Ammon's horn (tissue), 1 donor: ENCODE results near the gene DNAJC27.

ENCODE experiments used
- DNase-seq: peaks from one replicate; pipeline ENCODE4 v3.0.0-alpha.2; 2016; ENCODE audit warnings: low spot score

Gene DNAJC27

DNA sequence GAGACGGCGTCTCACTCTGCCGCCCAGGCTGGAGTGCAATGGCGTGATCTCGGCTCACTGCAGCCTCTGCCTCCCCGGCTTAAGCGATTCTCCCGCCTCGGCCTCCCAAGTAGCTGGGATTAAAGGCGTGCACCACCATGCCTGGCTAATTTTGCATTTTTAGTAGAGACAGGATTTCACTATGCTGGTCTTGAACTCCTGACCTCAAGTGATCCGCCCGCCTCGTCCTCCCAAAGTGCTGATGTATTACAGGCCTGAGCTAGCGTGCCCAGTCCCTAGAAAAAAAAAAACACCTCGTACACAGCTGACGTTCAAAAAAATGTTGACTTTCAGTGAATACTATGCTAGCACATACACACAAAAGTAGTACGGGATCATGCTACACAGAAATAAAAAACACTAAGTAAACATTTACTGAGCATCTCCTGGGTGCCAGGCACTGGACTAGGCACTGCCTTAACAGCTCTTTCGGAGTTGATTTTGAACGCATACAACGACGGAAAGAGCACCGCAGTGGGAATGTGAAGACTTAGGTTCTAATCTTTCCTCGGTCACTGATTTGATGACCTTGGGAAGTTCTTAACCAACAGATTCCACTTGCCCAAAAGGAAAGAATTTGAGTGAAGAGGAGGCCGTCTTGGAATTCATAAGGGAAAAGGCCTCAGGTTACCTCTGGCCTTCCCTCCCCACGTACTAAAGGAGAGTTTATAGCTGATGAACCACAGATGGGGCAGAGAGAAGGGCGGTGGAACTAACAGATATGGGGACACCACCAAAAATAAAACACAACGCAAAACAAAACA lies 1.1 kb downstream of the DNAJC27 start:
- DNase-seq, result no peak

DNA sequence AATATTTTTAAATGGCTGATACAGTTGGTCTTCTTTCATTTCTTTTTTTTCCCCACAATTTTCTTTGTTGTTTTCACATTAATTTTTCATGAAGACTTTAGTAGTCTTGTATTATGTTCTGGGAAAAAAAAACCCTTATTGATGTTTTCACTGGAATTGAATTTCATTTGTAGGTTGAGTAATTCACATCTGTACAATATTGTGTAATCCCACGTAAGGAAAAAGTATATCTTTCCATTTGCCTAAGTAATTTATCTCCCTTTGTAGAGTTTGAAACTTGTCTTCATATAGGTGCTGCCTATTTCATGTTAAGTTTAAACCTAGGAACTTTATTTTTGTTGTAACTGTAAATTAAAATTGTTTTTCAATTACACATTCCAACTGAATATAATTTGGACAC lies 2.0 kb downstream of the DNAJC27 start:
- no peak for DNase-seq

DNA sequence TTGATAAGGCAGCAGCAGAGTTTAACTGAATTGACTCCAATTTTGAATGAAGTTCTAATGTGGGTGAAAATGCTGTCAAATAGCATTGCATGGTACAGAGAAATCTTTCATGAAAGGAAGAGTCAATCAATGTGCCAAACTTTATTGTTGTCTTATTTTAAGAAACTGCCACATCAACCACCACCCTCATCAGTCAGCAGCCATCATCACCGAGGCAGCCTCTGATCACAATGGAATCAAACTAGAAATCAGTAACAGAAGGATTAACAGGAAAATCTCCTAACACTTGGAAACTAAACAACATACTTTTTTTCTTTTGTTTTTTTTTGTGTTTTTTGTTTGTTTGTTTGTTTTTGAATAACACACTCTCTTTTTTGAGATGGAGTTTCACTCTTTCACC lies 9.9 kb downstream of the DNAJC27 start:
- DNase-seq, result no peak

DNA sequence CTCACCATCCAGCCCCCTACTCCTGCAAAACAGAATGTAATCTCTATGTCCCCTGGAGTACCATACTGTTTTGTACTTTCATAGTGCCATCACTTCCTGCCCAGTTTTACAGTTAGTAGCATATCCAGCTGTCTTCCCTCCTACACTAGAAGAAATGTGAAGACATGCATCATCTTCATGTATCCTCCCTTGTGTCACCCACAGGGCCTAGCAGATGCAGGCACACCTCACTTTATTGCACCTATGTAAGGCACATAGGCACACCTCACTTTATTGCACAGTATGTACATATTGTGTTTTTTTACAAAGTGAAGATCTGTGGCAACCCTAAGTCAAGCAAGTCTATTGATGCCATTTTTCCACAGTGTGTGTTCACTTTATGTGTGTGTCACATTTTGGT lies 12.0 kb downstream of the DNAJC27 start:
- no peak for DNase-seq

DNA sequence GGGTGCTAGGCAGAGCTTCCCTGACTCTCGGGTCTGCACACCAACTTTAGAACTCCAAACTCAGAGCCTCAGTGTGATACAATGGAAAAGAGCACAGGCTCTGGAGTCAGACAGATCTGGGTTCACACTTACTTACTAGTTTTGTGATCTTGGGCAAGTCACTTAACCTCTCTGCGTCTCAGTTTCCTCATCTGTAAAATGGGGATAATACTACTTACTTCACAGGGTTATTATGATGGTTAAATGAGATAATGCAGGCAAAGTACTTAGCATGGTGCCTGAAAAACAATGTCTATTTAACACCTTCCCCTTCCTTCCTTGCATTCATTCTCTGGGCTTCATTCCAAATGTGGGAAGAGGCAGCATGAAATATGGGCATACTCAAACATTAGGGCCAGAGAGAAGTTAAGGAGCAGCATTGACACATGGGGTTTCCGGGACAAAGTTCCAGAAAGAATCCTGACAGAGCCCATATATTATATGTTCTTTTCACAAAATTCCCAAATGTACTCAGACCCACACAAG lies 13.3 kb downstream of the DNAJC27 start:
- no peak for DNase-seq

DNA sequence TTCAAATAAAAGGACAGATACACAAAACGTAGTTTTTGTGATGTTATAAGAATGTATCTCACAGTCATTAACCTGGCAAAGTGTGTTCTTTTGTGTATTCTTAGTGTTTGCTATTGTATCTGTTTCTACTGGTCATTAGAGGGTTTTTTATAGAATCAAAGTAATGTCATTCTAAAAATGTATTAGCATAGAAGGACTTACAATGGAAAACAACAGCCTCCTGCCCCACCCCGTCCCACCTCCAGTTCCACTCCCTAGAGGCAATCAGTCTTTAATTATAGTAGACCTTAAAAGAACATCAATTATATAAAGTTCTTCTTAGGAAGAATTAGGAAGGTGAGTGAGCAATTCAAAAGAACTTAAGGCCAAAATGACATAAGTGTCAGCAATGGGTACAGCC lies 13.8 kb downstream of the DNAJC27 start:
- no peak for DNase-seq

DNA sequence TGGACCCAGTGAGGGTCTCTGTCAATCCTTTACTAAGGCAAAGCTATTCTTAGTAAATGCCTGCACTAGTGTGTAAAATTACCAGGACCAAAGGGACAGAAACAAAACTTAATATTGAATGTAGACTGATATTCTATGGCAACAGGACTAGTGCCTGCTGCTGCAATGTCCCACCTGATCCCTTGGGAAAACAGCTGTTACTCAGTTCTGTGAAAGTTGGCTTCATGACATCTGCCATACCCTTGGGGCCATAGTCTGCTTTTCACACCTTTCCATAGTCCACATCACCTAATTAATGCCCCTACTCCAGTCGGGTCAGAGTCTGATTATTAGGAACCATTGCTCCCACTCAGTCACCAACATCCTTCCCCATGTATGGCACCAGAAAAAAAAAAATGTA lies 14.5 kb downstream of the DNAJC27 start:
- DNase-seq, result no peak

DNA sequence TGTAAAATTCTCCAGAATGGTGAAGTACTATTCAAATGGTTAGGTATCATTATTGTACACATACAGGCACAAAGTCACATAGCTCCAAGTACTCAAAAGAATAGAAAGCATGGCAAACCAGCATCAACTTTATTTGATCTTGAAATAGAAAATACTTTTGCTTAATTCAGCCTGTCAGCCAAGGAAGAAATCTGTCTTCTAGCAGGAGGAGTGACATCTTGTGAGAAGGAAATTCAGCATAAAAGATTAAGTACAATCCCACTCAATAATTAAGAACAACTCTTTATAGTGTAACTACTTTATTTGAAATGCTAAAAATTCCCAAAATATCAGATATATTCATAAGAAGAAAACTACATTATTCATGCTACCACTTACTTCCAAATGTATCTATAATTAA lies 15.8 kb downstream of the DNAJC27 start:
- no peak for DNase-seq

DNA sequence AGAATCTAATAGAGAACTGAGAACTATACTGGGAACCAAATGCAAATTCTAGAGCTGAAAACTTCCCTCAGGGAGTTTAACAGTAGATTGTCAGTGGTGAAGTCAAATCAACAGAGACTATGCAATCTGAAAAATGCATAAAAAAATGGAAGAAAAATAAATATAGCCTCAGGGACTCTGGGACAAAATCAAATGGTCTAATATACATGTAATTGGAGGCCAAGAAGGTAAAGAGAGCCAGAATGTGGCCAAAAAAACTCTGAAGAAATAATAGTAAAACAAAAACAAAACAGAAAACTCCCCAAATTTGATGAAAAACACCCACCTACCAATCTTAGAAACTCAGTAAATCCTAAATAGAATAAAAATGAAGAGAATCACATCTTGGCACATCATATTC lies 16.5 kb downstream of the DNAJC27 start:
- DNase-seq, result no peak

DNA sequence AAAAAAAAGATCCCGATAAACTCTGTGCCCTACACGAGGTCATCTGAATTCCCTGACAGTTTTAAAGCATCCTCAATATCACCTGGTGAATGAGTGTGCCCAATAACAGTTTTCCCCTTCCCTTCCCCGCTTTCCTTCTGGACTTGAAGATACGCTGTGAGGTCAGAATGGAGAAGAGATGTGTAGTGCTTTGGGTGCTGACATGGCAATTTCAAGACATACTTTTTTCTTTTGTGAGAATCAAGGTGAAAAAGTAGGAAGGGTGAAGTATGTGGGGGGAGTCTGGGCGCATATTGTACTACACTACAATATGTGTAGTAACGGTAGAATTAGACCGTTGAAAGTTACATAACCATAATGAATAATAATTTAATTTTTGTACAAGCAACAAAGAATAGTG lies 21.7 kb downstream of the DNAJC27 start:
- DNase-seq, result no peak

DNA sequence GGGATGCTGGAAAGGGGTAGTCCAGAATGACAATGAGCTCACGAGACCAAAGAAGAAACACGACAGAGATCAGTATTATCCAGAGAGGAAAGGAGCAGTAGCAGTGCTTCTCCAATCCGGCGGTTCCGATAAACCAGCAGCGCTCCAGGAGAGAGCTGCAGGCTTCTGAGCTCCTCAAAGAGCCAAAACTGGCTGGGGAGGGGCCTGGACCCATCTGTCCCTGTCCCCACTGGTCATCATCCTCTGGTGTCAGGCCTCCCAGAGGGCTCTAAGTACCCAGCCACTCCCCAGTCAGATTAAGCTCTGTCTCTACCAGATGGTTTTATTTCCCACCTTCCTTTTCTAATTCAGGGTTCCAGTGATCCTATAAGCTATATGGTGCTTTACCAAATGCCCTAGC lies 23.2 kb downstream of the DNAJC27 start:
- DNase-seq, result no peak

DNA sequence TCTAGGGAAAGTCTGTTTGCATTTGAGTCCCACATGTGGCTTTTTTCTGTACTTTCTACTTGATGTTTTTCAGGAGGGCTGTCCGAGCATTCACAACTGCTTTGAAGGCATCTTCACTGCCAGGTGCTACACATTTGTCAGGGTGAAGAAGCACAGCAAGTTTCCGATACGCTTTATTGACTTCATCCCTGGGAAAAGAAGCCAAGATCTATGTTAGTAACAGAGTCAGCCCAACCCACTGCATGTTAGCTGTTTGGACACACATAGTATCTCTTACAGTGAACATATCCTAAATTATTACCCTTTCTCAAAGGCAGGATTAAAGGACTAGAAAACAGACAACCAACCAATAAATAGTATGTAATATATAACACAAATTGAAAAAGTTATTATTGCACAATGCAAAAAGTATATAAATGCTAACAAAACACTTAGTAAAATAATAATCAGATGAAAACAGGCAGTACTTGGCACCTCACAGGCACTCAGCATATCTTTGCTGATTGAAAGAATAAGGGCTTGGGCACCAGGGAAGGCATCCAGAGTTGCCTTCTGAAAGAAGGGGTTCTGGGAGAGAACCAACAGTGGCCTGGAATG lies 24.1 kb downstream of the DNAJC27 start:
- no peak for DNase-seq

DNA sequence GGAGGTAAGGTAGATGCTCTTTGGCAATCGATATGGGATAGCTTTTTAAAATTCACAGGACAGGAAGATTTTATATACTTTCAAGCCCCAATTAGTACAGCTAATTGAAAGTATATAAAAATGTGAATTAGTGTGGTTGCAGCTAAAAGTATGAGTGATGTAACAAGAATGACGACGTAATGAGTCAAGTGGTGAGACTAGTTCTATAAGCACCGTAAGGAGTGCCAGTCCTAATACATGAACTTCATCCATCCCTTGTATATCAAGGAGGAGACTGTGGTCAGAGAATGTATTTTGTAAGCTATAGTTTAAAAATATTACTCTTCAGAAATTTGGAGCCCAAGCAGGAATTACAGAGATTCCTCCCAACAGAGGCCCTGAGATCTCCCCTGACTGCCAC lies 25.8 kb downstream of the DNAJC27 start:
- DNase-seq, result no peak

DNA sequence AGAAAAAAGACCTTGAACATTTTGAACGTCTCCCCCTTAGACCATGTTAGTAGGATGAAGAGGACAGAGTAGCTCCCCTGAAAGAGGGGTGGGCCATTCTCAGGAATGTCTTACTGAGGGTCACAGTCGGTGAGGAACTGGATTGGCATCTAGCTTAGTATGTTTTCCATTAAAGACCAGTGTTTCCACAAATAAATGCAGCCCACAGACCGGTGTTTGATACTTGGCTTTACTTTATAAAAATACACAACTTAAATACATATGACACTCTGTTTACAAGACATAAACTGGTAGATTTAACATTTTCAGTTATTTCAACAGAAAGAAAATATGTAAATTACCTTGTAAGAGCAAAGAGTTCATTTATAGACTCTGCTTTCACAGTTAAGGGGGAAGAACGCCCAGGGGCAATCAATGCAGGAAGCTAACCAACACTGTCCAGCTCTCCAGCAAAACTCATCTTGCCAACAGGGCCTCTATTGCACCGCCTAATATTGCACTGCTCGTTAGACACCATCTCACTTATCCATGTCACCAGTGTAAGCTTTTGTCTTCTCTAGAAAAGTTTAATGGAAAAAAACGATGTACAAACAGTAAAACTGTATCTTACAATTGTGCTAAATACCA lies 28.2 kb downstream of the DNAJC27 start:
- no peak for DNase-seq

DNA sequence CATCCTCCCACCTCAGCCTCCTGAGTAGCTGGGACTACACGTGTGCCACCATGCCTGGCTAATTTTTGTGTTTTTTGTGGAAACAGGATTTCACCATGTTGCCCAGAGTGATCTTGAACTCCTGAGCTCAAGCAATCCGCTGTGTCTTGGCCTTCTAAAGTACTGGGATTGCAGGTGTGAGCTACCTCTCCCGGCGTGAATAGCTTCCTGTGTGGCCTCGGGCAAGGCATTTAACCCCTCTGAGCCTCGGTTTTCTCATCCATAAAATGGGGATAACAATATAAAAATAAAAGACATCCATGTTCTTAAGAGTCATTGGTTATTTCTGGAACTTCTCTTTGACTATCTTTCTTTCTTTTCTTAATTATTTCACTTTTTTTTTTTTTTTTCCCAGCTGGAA lies 32.4 kb downstream of the DNAJC27 start:
- DNase-seq, result no peak

DNA sequence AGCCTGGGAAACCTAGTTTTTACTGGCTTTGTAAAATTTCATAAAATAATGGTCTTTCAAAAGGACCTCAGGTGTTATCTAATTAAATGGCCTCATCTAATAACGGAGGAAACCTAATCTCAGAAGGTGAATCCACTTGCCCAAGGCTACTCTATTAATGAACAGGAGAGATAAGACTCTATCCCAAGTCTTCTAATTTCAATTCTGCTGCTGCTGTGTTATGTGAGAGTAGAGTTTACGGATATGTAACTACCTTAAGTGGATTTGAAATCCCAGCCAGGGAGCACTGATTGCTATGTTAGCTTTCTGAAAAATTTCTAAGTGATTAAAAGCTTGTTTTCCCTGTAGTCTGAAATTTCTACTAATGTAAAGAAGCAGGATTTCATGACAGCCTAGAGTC lies 34.5 kb downstream of the DNAJC27 start:
- no peak for DNase-seq

DNA sequence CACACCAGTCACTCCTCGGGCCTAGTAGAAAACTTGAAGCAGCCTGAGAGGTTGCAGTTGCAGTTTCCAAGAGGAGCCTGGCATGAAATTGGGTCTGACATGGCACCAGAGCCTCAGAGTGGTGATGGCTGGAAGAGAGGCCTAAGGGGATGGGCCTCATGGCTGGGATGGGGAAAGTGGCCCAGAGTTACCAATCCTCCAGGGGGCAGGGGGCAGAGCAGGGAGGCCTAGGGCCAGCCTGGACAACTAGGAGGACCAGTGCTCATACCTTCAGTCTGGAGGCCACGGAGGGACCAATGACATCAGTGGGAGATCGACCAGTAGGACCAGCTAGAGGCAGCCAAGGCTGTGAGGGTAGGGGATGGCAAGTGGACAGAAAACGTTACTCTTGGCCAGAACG lies 36.6 kb downstream of the DNAJC27 start:
- DNase-seq, result no peak

DNA sequence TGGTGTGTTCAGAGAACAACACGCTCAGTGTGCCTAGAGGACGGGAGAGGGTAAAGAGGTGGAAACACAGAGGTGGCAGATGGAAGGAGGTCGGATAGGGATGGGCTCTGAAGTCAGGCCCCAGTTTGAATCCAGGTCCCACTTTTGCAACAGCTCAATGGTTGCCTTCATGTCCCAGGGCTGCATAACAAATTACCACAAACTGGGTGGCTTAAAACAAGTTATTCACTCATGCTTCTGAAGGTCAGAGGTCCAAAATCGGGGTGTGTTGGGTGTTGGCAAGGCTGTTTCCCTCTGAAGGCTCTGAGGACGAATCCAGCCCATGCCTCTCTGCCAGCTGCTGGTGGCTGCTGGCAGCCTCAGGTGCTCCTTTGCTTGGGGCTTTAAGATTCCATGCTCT lies 39.0 kb downstream of the DNAJC27 start:
- DNase-seq, result no peak

DNA sequence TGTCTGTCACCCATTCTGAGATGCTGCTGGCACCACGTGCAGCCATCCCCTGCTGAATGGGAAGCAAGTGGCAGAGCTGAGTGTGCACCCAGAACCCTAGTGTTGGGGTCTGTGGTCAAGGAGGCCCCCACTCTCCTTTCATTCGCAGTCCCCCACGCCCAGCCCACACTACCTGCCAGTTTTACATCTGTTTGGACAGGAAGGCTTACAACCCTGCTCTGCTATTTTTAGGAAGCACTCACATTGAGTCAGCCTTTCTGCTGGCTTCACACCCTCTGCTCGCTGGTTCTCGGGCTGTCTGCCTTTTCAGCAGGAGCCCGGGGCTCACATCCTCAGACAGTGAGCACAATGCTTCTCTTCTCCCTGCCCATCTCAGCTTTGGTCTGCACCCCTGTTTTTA lies 41.0 kb downstream of the DNAJC27 start:
- no peak for DNase-seq

DNA sequence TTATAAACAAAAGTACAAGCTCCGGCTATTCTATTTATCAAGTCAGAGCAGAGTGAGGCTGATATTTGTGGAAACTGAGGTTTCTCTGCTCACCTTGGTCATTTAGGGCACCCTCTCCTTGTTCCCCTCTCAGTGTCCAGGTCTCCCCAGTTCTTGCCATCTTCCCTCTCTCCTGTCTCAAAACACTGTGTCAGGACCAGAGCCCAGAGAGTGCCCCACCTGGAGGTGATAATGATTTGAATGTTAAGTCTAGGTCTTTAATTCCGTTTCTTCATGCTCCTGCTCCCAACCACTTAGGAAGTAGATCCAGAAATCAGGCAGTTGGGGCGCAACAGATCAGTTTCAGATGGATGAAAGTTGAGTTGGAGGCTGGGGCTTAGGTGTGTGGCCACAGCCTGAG lies 42.5 kb downstream of the DNAJC27 start:
- DNase-seq, result no peak

DNA sequence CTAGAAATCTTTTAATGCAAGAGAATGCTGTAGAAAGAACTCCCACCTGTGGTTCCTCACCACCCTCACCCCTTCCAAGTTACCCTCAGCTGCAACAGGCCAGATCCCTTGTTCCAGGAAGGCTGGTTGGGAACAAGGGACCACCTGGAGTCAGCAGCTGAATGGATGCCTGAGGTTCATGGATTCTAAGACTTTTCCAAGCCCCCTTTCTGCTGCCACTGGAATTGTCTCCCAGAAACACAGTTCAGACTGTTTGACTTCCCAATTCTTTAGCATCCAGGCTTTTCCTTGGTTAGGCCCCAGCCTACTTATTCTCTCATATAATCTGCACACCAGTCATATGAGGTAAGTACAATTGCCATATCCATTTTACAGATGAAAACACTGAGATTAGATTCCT lies 43.7 kb downstream of the DNAJC27 start:
- DNase-seq, result no peak

DNA sequence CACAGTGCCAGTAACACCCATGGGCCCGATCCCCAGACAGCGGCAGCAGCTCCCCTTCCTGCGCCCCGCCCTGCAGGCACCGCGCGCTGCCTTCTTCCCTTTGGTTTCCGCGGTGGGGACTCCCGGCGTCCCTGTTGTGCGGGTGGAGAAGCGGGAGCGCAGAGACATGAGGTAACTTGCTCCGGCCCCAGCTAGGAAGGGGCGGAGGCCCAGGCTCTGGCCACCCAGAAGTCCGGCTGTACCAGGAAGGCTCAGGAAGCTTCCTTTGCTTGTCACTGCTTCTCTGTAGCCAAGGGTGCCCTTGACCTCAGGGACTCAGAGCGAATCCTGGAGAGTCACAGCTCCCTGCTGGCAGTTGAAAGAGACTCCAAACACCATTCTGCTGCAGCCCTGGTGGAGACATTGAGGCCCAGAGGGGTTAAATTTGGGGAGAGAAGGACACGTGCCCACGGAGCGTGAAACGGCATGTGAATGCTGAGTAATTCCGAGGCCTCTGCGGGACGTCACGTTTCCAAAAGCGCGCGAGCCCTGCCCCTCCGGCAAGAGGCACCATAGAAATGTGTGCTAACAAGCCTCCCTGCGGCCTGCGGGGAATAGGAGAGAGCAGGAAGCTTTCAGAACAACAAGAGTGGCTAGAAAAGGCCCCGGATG lies 45.0 kb downstream of the DNAJC27 start:
- DNase-seq, result no peak

DNA sequence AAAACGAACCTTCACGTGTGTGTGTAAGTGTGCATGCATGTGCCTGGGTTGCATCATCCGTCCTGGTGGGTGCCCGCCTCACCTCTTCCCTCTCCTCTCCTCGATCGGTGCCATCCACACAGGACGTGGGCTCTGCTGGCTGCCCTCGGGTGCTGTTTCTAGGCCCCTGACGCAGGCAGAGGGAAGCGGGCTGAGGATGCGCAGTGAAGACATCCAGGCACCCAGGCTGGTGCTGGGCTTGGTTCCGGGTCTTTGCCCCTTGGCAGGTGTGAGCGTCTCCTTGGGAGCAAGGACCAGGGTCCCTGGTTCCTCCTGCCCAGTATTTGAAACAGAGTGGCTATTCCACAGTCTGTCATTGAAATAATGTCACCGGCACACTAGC lies 45.5 kb downstream of the DNAJC27 start:
- DNase-seq, result no peak
